Activated T-helper 1 cell treated with anti-CD3 and anti-CD28 coated beads, Interleukin-12 subunit alpha, Interleukin-12 subunit beta, Interleukin-2, Interleukin-4 antibody, amounts not matched to agents 30 ng/mL and 10 ng/mL and 1 ng/mL, durations not matched to agents 14 hours and 24 hours and 36 hours (primary cell): ENCODE measurements around the gene DRD4. TPM values are rescaled to one million over a fixed set of nuclear protein-coding genes. Genes with fewer than 3 reads are reported as not detected.

ENCODE experiments used
- DNase-seq: peaks from one replicate; pipeline ENCODE4 v3.0.0; 2021; ENCODE audit warnings: low spot score
- H3K27ac Mint-ChIP-seq: one replicate; pipeline ENCODE4 v1.8.0; 2021; ENCODE audit warnings: mild to moderate bottlenecking, mixed read lengths
- H3K27me3 Mint-ChIP-seq: one replicate; pipeline ENCODE4 v1.8.0; 2022; ENCODE audit warnings: mild to moderate bottlenecking, moderate library complexity, mixed read lengths; ENCODE audit not compliant: insufficient read depth
- H3K36me3 Mint-ChIP-seq: one replicate; pipeline ENCODE4 v1.8.0; 2021; ENCODE audit warnings: low read depth, mixed read lengths
- H3K4me1 Mint-ChIP-seq: one replicate; pipeline ENCODE4 v1.8.0; 2021; ENCODE audit warnings: low read depth, mixed read lengths
- H3K4me3 Mint-ChIP-seq: one replicate; pipeline ENCODE4 v1.8.0; 2021; ENCODE audit warnings: mild to moderate bottlenecking, moderate library complexity, mixed read lengths
- H3K9me3 Mint-ChIP-seq: one replicate; pipeline ENCODE4 v1.8.0; 2021; ENCODE audit warnings: mixed read lengths
- intact Hi-C: fragments of 100-400 bp; cut with micrococcal nuclease; formaldehyde crosslinking; loops from one replicate; pipeline ENCODE4 v1.15.1; 2024
- total RNA-seq: library from RNA; stranded (reverse); gene quantifications from 2 replicates; pipeline ENCODE4 v1.2.3, GENCODE V29; 2022

DRD4 gene
- total RNA-seq, 1 donor from 2014 or later, result 0.47 TPM

DNA sequence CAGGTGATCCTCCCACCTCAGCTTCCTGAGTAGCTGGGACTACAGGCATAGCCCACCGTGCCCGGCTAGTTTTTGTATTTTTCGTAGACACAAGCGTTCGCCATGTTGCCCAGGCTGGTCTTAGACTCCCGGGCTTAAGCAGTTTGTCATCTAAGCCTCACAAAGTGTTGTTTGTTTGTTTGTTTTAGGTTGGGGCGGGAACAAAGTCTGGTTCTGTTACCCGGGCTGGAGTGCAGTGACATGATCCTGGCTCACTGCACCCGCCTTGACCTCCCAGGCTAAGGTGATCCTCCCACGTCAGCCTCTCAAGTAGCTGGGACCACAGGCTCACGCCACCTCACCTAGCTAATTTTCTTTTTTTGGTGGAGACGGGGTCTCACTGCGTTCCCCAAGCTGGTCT is 33.9 kb upstream of the DRD4 start:
- intact Hi-C loops, result no loop called here
- Mint-ChIP-seq H3K27ac (no peak overlapping the region), H3K9me3 (no peaks in the 10 kb centered on the region), H3K4me1 (no peaks in the 10 kb centered on the region), H3K36me3 (peaks cover 23% of the 10 kb centered on the region), H3K27me3 (no peaks in the 10 kb centered on the region), H3K4me3 (no peak overlapping the region)
- DNase-seq, result no peak

GRCh38 chr11:605286-606129 is 31.6 kb upstream of the DRD4 start:
- DNase-seq, result no peak
- H3K36me3 Mint-ChIP-seq, result peaks cover 23% of the 10 kb centered on the region
- H3K4me3 Mint-ChIP-seq, result no peak overlapping the region
- H3K4me1 Mint-ChIP-seq, result no peaks in the 10 kb centered on the region
- no peak overlapping the region for H3K27ac Mint-ChIP-seq
- intact Hi-C loops, result no loop called here
- no peaks in the 10 kb centered on the region for H3K9me3 Mint-ChIP-seq
- H3K27me3 Mint-ChIP-seq, result no peaks in the 10 kb centered on the region

DNA sequence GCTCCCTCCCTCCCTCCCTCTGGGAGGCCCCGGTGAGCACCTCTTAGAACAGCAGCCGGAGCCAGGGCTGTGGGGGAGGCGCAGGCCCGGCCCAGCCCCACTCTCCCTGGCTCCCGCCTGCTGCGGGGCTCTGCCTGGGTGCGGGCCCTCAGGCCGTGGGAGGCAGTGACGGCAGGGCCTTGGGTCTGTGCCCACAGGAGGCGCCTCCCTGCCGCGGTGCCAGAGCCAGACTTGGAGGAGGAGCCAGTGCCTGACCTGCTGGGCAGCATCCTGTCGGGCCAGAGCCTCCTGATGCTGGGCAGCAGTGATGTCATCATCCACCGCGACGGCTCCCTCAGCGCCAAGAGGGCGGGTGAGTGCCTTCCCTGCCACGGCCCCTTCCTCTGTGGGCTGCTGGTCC is 30.8 kb upstream of the DRD4 start:
- Mint-ChIP-seq H3K4me3 (no peak overlapping the region), H3K9me3 (no peaks in the 10 kb centered on the region), H3K27me3 (no peaks in the 10 kb centered on the region), H3K4me1 (no peaks in the 10 kb centered on the region), H3K36me3 (peaks cover 27% of the 10 kb centered on the region), H3K27ac (no peak overlapping the region)
- DNase-seq, result no peak
- intact Hi-C loops, result no loop called here

- H3K9me3 Mint-ChIP-seq, result no peaks in the 10 kb centered on the region
- H3K4me1 Mint-ChIP-seq, result peaks cover 4% of the 10 kb centered on the region
- no peak overlapping the region for H3K4me3 Mint-ChIP-seq
- no peak overlapping the region for H3K27ac Mint-ChIP-seq
- H3K27me3 Mint-ChIP-seq, result no peaks in the 10 kb centered on the region
- no peak for DNase-seq
- H3K36me3 Mint-ChIP-seq, result peaks cover 29% of the 10 kb centered on the region
- intact Hi-C loops, result no loop called here
Observed at GRCh38 chr11:607020-607780, 29.9 kb upstream of the DRD4 start.

DNA sequence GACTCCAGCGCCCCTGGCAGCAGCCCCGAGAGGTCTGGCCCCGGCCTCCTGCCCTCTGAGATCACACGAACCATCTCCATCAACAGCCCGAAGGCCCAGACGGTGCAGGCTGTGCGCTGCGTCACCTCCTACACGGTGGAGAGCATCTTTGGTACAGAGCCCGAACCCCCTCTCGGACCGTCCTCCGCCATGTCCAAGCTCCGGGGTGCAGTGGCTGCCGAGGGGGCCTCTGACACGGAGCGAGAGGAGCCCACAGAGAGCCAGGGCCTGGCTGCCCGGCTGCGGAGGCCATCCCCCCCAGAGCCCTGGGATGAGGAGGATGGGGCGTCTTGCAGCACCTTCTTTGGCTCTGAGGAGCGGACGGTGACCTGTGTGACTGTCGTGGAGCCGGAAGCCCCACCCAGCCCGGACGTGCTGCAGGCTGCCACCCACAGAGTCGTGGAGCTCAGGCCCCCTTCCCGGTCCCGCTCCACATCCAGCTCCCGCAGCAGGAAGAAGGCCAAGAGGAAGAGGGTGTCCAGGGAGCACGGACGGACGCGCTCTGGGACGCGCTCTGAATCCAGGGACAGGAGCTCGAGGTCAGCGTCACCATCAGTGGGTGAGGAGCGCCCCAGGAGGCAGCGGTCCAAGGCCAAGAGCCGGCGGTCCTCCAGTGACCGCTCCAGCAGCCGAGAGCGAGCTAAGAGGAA is 29.0 kb upstream of the DRD4 start:
- intact Hi-C loops, result no loop called here
- Mint-ChIP-seq H3K4me1 (peaks cover 7% of the 10 kb centered on the region), H3K9me3 (no peaks in the 10 kb centered on the region), H3K27me3 (no peaks in the 10 kb centered on the region), H3K36me3 (peaks cover 29% of the 10 kb centered on the region), H3K4me3 (no peak overlapping the region), H3K27ac (no peak overlapping the region)
- no peak for DNase-seq

GRCh38 chr11:608791-609251 is 28.2 kb upstream of the DRD4 start:
- DNase-seq, result no peak
- no peak overlapping the region for H3K4me3 Mint-ChIP-seq
- intact Hi-C loops, result no loop called here
- no peaks in the 10 kb centered on the region for H3K27me3 Mint-ChIP-seq
- H3K27ac Mint-ChIP-seq, result no peak overlapping the region
- H3K36me3 Mint-ChIP-seq, result peaks cover 29% of the 10 kb centered on the region
- peaks cover 7% of the 10 kb centered on the region for H3K4me1 Mint-ChIP-seq
- no peaks in the 10 kb centered on the region for H3K9me3 Mint-ChIP-seq

DNA sequence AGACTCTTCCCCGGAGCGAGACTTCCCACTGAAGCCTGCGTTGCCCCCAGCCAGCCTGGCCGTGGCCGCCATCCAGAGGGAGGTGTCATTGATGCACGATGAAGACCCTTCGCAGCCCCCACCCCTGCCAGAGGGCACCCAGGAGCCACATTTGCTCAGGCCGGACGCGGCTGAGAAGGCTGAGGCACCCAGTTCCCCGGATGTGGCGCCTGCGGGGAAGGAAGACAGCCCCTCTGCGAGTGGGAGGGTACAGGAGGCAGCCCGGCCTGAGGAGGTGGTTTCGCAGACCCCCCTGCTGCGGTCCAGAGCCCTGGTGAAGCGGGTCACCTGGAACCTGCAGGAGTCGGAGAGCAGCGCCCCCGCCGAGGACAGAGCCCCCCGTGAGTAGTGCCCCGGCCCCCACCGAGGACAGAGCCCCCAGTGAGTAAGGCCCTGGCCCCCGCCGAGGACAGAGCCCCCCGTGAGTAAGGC is 27.7 kb upstream of the DRD4 start:
- H3K36me3 Mint-ChIP-seq, result peaks cover 29% of the 10 kb centered on the region
- H3K27ac Mint-ChIP-seq, result no peak overlapping the region
- H3K4me3 Mint-ChIP-seq, result no peak overlapping the region
- H3K4me1 Mint-ChIP-seq, result peaks cover 7% of the 10 kb centered on the region
- DNase-seq, result no peak
- H3K27me3 Mint-ChIP-seq, result no peaks in the 10 kb centered on the region
- intact Hi-C loops, result no loop called here
- no peaks in the 10 kb centered on the region for H3K9me3 Mint-ChIP-seq

- no peak overlapping the region for H3K27ac Mint-ChIP-seq
- intact Hi-C loops, result no loop called here
- H3K4me3 Mint-ChIP-seq, result no peak overlapping the region
- H3K27me3 Mint-ChIP-seq, result no peaks in the 10 kb centered on the region
- H3K4me1 Mint-ChIP-seq, result peaks cover 7% of the 10 kb centered on the region
- DNase-seq, result no peak
- H3K36me3 Mint-ChIP-seq, result peaks cover 28% of the 10 kb centered on the region
- no peaks in the 10 kb centered on the region for H3K9me3 Mint-ChIP-seq
Observed at GRCh38 chr11:610146-610801, 26.8 kb upstream of the DRD4 start.

GRCh38 chr11:611001-611996 is 25.8 kb upstream of the DRD4 start:
- H3K4me1 Mint-ChIP-seq, result peaks cover 7% of the 10 kb centered on the region
- DNase-seq, result no peak
- H3K27me3 Mint-ChIP-seq, result no peaks in the 10 kb centered on the region
- no peak overlapping the region for H3K4me3 Mint-ChIP-seq
- no peak overlapping the region for H3K27ac Mint-ChIP-seq
- peaks cover 28% of the 10 kb centered on the region for H3K36me3 Mint-ChIP-seq
- intact Hi-C loops, result no loop called here
- no peaks in the 10 kb centered on the region for H3K9me3 Mint-ChIP-seq

DNA sequence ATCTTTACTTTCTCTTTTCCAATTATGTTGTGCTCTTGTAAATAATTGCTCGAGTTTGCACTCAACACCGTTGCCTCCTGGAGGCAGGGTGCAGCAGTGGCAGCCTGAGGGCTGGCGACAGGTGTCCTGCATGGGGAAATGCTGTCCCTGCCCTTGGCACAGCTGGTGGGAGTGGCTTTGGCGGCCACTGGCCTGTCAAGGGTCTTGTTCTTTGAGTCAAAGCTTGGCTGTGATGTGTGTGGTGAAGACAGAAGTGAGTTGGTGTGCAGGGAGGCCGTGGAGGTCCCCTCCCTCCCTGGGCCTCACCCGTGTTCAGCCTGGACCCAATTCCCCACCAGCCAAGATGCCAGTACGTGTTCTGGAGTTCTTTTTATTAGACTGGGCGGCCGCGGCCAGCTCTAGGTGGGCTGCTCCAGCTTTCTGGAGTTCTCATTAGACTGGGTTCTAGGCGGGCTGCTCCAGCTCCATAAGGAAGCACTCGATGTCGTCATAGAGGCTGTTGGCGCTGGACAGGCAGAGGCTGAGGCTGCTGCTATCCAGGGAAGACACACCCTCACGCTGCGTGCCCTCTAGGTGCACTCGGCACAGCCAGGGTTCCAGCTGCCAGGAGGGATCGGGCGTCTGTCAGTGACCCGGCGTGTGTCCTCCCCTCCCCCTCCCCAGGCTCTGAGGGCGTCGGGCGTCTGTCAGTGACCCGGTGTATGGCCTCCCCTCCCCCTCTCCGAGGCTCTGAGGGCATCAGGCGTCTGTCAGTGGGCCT is 24.7 kb upstream of the DRD4 start:
- peaks cover 21% of the 10 kb centered on the region for H3K36me3 Mint-ChIP-seq
- peaks cover 7% of the 10 kb centered on the region for H3K4me1 Mint-ChIP-seq
- no peak for DNase-seq
- no peaks in the 10 kb centered on the region for H3K27me3 Mint-ChIP-seq
- intact Hi-C loops, result loop anchor here (2.0 kb wide), 1 partner anchor 44 kb away; no protein-coding TSS in a partner anchor
- H3K9me3 Mint-ChIP-seq, result no peaks in the 10 kb centered on the region
- peak overlapping the region; percentile 24 for H3K27ac Mint-ChIP-seq
- peak overlapping the region; percentile 68 for H3K4me3 Mint-ChIP-seq

DNA sequence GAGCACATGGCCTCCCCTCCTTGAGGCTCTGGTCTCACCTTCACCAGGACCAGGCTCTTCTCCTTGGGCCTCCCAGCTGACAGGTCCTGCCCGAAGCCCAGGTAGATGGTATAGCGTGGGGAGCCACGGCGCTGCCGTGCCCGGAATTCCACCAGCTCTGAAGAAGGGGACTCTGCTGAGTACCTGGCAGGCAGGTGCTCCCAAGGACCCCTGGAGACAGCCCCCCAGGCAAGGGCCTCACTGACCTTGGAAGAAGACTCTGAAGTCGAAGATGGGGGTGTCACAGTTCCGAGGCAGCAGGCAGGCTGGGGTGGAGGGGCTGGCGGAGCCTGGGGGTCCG is 24.1 kb upstream of the DRD4 start:
- DNase-seq, result no peak
- intact Hi-C loops, result loop anchor here (2.0 kb wide), 1 partner anchor 44 kb away; no protein-coding TSS in a partner anchor
- Mint-ChIP-seq H3K9me3 (no peaks in the 10 kb centered on the region), H3K4me3 (no peak overlapping the region), H3K27ac (no peak overlapping the region), H3K4me1 (peaks cover 7% of the 10 kb centered on the region), H3K27me3 (no peaks in the 10 kb centered on the region), H3K36me3 (peaks cover 20% of the 10 kb centered on the region)
